Upper lobe of left lung (tissue), 6 donors: ENCODE measurements around the gene ZDHHC13. TPM values are rescaled to one million over a fixed set of nuclear protein-coding genes. Genes with fewer than 3 reads are reported as not detected.

Experiments used
- ATAC-seq, 2 donors: fragments of 200-7000 bp; cut with Tn5 transposase; one replicate each; pipeline ENCODE4 v1.9.1; 2022; ENCODE audit warnings: mild to moderate bottlenecking in 2 of 2, moderate library complexity in 2 of 2; ENCODE audit not compliant: low FRiP score in 2 of 2
- DNase-seq, 2 donors: peaks; one replicate each; pipeline ENCODE4 v3.0.0-alpha.2; 2019 to 2020
- H3K27ac ChIP-seq, 4 donors: fragments of 200-600 bp; sonication (generic); one replicate each; pipeline ENCODE4 v1.5.1; 2016 to 2019
- H3K27me3 ChIP-seq, 4 donors: fragments of 200-600 bp; sonication (generic); one replicate each; pipeline ENCODE4 v1.5.1; 2017 to 2019
- H3K36me3 ChIP-seq, 4 donors: fragments of 200-600 bp; sonication (generic); one replicate each; pipeline ENCODE4 v1.5.1; 2016 to 2019
- H3K4me1 ChIP-seq, 4 donors: fragments of 200-600 bp; sonication (generic); one replicate each; pipeline ENCODE4 v1.5.1; 2018 to 2019
- H3K4me3 ChIP-seq, 4 donors: fragments of 200-600 bp; sonication (generic); one replicate each; pipeline ENCODE4 v1.5.1; 2017 to 2019; ENCODE audit warnings: mild to moderate bottlenecking in 2 of 4, moderate library complexity in 1 of 4
- H3K9me3 ChIP-seq, 4 donors: fragments of 200-600 bp; sonication (generic); one replicate each; pipeline ENCODE4 v1.5.1; 2018 to 2019
- CTCF ChIP-seq, 6 experiments: fragments of 450-650 bp in 4 of 6; fragments of 200-600 bp in 2 of 6; sonication (generic) in 2 of 6; IDR thresholded peaks; one replicate each; pipeline ENCODE4 v1.5.1; 2016 to 2019; ENCODE audit warnings: antibody characterized with exemption in 6 of 6
- EP300 ChIP-seq, 4 donors: sonication (generic); formaldehyde crosslinking; IDR thresholded peaks; one replicate each; pipeline ENCODE4 v1.5.1; 2017; ENCODE audit warnings: antibody characterized with exemption in 4 of 4, control low read depth in 2 of 4
- POLR2A ChIP-seq, 4 donors: fragments of 450-650 bp; IDR thresholded peaks; one replicate each; pipeline ENCODE4 v1.5.1; 2016 to 2017; ENCODE audit warnings: antibody characterized with exemption in 4 of 4, mild to moderate bottlenecking in 2 of 4
- POLR2AphosphoS5 ChIP-seq, 2 donors: sonication (generic); formaldehyde crosslinking; IDR thresholded peaks; one replicate each; pipeline ENCODE4 v1.5.1; 2017; ENCODE audit warnings: antibody characterized with exemption in 2 of 2
- WGBS, 2 donors: methylation state at CpG; one replicate each; pipeline ENCODE4 v1.1.5; 2017 to 2018; 5-methylcytosine and 5-hydroxymethylcytosine counted together
- total RNA-seq, 6 donors: library from RNA; depleted of rRNA in 4 of 6; stranded (reverse); fragments of >200 nt in 4 of 6; gene quantifications; one replicate each; pipeline versions ENCODE4 v1.1.0 to v1.2.1, GENCODE V29; 2016 to 2021
- donor health status: DM: no; HTN: no; CAD: no; lungs with moderate emphysema.
- donor health status: DM: no; HTN: yes; CAD: no; lungs with severe emphysema.

ZDHHC13 gene
- total RNA-seq, 6 donors from 2014 or later: 6.3 to 28.6 (median 11.1) TPM

GRCh38 chr11:19204836-19205235 is 87.9 kb downstream of the ZDHHC13 start:
- no peak overlapping the region for H3K27ac ChIP-seq
- H3K4me1 ChIP-seq: peaks cover 0 to 7% (median 0%) of the 10 kb centered on the region in 4 donors
- TF ChIP-seq POLR2A (IDR thresholded peaks at IDR 0.05) (no peak), POLR2AphosphoS5 (IDR thresholded peaks at IDR 0.05) (no peak), CTCF (IDR thresholded peaks at IDR 0.05) (no peak)
- no peaks in the 10 kb centered on the region for H3K27me3 ChIP-seq
- DNase-seq (no peak), ATAC-seq (no peak)
- 87 to 95% methylated on average over 5 of the region's 5 CpGs for WGBS, 2 donors
- no peaks in the 10 kb centered on the region for H3K9me3 ChIP-seq
- H3K4me3 ChIP-seq: no peak overlapping the region
- H3K36me3 ChIP-seq: no peaks in the 10 kb centered on the region

- Histone ChIP-seq H3K4me1 (no peaks in the 10 kb centered on the region), H3K27me3 (no peaks in the 10 kb centered on the region), H3K27ac (no peak overlapping the region), H3K4me3 (no peak overlapping the region), H3K9me3 (no peaks in the 10 kb centered on the region), H3K36me3 (no peaks in the 10 kb centered on the region)
- 90 to 95% methylated on average over 2 of the region's 2 CpGs for WGBS, 2 donors
- no peak for ATAC-seq
- TF ChIP-seq CTCF (IDR thresholded peaks at IDR 0.05) (no peak), POLR2AphosphoS5 (IDR thresholded peaks at IDR 0.05) (no peak), EP300 (IDR thresholded peaks at IDR 0.05) (no peak), POLR2A (IDR thresholded peaks at IDR 0.05) (no peak)
- no peak for DNase-seq
Observed at GRCh38 chr11:19208181-19208580, 91.2 kb downstream of the ZDHHC13 start.

- no peaks in the 10 kb centered on the region for H3K9me3 ChIP-seq
- H3K4me3 ChIP-seq: no peak overlapping the region
- DNase-seq: no peak
- WGBS, 2 donors: 61 to 79% methylated on average over 3 of the region's 3 CpGs
- no peaks in the 10 kb centered on the region for H3K36me3 ChIP-seq
- no peaks in the 10 kb centered on the region for H3K27me3 ChIP-seq
- no peak overlapping the region for H3K27ac ChIP-seq
- no peaks in the 10 kb centered on the region for H3K4me1 ChIP-seq
- no peak for ATAC-seq
- no peak for TF ChIP-seq CTCF (IDR thresholded peaks at IDR 0.05)
- TF ChIP-seq POLR2A (IDR thresholded peaks at IDR 0.05): no peak
- no peak for TF ChIP-seq POLR2AphosphoS5 (IDR thresholded peaks at IDR 0.05)
- no peak for TF ChIP-seq EP300 (IDR thresholded peaks at IDR 0.05)
Observed at GRCh38 chr11:19208959-19209546, 92.1 kb downstream of the ZDHHC13 start.

GRCh38 chr11:19209617-19210370 is 92.8 kb downstream of the ZDHHC13 start:
- WGBS, 2 donors: 50 to 59% methylated on average over 4 of the region's 4 CpGs
- Histone ChIP-seq H3K27ac (no peak overlapping the region), H3K4me1 (no peaks in the 10 kb centered on the region), H3K36me3 (no peaks in the 10 kb centered on the region), H3K27me3 (no peaks in the 10 kb centered on the region), H3K4me3 (no peak overlapping the region), H3K9me3 (no peaks in the 10 kb centered on the region)
- ATAC-seq: no peak
- TF ChIP-seq CTCF (IDR thresholded peaks at IDR 0.05): no peak
- no peak for TF ChIP-seq POLR2AphosphoS5 (IDR thresholded peaks at IDR 0.05)
- no peak for TF ChIP-seq POLR2A (IDR thresholded peaks at IDR 0.05)
- TF ChIP-seq EP300 (IDR thresholded peaks at IDR 0.05): no peak
- no peak for DNase-seq
